ENCODE measurements around the gene COL23A1.

COL23A1 gene

DNA sequence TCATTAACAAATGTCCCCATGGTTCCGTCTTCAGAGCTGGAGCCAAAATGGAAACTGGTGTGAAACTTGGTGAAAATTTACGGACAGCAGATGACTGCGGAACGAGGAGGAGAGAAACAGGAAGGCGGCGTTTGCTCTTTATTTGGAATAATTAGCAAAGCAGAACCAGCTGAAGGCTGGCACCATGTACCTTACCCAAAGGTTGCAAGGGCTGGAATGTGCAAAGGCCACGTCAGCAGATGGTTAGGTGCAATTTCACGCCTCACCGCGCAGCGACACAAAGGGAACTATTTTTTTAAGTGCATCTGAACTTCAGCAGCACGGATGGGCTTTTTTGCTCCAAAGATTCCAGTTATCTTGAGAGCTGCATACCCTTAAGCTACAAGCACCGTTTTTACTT lies 127.4 kb downstream of the COL23A1 start:
- DNase-seq (ENCODE audit: low read depth in 2 of 2): no peak

DNA sequence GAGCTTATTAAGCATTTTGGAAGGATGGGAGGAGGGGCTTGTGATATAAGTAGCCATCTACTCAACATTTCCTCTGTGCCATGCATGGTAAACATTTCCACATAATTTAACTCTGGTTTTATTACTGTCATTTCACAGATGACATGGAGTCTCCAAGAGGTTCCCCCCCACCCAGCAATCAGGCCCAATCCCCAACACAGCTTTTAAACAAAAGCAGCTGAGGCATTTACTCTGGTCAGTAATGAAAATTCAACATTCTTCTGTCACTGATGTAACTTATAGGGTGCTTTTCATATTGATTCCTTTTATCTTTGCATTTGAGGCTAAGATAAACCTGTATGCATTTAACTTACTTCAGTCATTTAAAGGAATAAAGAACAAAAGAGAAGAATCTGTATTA lies 128.1 kb downstream of the COL23A1 start:
- DNase-seq (ENCODE audit: low read depth in 2 of 2): no peak

DNA sequence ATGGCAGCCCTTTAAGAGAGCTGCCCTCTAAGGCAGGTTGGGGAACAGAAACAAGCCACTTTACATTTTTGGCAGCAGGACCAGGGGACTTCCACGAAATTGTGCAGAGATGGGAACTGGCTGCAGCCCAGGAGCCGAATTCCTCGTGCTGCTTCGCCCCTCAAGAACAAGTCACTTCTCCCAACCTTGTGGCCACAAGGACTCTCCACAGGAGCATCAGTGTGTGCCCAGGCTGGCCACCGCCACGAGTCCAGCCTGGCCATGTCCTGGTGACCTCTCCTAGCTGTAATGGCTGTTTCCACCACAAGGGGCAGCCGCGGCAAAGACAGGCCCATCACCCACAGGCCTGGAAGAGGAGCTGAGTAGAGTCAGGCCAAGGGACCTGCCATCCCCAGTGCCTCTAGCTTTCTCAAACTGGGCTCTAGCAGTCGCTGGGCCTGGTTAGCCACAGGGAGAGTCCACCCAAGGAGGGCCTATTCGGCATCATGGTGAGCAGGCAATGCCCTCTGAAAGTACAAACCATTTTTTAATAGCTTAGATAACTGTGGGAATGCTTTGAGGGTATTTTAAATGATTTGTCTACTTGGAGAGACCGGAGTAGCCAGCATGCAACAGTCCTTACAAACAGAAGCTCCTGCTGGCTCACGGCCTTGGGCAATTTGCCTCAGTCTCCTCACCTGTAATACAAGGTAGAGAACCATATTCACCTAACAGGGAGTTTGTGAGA lies 129.0 kb downstream of the COL23A1 start:
- no peak for DNase-seq (ENCODE audit: low read depth in 2 of 2)

DNA sequence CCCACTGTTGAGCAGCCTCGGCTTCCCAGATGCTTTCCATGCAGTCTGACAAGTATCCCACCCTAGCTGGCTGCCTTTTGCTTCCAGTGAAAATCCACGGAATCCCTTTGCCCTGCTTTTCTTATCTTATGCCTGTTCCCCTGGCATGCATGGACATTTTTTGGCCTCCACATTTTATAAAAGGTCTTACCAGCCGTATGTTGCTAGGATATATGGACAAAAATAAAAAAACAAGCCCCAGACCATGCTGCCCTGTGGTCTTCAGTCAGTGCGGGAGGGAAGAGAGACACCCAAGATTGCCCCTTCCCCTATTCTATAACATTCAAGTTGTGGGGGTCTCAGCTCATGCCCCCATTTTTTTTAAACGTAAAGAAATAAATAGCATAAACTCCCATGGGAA lies 129.6 kb downstream of the COL23A1 start:
- no peak for DNase-seq (ENCODE audit: low read depth in 2 of 2)

DNA sequence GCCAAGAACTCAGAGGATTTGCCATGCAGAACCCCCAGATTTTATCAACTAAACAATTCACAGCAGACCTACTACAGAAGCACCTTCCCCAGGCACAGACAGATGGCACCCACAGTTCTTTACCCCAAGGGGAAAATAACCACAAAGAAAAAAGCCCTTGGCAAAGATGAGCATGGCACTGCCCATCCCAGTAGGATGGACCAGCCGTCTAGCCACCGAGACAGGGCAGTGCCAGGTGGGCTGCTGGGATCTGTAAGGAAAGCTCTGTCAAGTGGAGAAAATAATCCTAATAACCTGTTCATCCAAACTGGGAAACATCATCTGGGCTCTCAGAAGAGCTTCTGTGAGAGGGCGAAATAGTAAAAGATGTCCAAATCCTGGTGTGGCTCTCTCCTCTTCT lies 130.0 kb downstream of the COL23A1 start:
- DNase-seq (ENCODE audit: low read depth in 2 of 2): no peak

DNA sequence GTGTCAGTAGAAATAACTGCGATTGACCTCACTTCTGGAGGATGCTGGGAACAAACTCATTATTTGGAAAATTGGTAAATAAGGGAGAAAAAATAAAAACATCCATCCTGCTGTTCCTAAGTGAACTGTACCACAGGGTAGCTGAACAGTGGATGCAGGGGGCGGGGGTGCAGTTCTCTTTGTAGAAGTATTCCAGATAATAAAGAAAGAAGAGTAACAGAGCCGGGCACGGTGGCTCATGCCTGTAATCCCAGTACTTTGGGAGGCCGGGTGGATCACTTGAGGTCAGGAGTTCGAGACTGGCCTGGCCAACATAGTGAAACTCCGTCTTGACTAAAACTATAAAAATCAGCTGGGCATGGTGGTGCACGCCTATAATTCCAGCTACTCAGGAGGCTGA lies 132.1 kb downstream of the COL23A1 start:
- DNase-seq (ENCODE audit: low read depth in 2 of 2): no peak

DNA sequence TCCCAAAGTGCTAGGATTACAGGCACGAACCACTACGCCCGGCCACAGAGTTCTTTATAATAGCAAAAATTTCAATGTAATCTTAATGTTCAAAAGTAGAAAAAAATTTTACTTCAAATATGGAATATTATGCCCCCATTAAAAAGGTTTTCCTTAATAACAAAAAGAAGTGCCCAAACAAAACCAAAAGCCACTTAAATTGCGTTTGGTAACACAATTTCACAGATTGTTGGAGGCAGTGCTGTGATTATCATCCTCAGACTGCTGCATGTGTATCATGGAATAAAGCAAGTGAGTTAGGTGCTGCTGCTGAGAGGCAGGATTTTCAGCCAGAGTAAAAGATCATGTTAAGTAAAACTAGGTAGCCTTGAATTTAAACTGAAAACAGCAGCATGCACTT lies 132.7 kb downstream of the COL23A1 start:
- DNase-seq (ENCODE audit: low read depth in 2 of 2): no peak

DNA sequence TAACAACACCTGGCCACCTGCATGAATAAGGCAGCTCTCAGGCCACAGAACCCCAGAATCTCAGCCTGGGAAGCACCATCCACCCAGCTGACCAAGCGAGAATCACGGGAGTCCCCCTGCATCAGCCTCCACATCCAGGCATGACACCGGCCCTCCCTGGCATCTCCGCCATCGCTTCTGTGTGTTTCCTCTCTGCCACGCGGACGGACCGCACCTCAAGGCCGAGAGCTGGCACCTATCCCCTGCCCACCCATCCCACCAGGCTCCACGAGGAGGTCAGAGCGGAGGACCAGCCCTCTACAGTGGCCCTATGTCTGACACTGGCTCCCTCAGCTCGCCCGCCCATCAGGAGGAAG lies 134.7 kb downstream of the COL23A1 start:
- DNase-seq (ENCODE audit: low read depth in 2 of 2): no peak

DNA sequence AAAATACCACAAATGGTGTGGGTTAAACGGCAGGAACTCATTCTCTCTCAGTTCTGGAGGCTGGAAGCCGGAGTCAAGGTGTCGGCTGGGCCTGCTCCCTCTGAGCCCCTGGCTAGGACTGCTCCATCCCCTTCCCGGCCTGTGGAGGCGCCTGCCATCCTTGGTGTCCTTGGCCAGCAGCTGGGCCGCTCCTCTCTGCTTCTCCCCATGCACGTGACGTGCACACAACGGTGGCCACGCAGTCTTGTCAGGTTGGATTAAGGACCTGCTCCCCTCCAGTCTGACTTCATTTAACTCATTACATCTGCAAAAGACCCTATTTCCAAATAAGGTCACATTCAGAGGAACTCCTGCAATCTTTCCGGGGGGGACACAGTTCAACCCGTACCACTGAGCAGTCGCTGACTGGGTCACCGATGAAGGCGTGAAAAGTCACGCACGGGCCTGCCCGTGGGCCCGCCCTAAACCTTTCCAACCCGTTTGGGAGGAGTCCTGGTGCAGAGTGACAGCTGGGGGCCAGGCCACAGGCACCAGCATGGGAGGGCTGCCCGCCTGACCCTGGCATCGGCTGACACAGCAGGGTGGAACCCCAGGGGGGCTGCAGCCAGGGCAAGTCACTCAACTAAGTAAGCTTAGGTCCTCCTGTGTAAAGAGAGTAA lies 135.2 kb downstream of the COL23A1 start:
- no peak for DNase-seq (ENCODE audit: low read depth in 2 of 2)

DNA sequence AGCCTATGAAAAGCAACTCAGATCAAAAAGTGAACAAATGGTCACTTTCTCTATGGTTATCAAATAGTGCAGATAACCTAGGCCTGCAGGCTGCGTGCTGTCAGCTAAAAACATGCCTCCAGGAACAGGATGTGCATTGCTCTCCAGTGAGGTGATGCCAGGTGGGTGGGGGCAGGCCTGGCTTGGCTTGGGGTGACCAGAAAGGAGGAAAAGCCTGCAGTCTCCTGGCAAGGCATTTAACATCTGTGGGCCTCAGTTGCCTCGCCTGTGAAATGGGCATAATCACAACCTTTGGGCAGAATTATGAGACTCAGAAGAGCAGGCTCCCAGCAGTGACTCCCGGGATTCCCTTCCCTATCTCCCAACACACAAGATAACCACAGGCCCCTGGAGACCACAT lies 135.9 kb downstream of the COL23A1 start:
- DNase-seq (ENCODE audit: low read depth in 2 of 2): no peak

DNA sequence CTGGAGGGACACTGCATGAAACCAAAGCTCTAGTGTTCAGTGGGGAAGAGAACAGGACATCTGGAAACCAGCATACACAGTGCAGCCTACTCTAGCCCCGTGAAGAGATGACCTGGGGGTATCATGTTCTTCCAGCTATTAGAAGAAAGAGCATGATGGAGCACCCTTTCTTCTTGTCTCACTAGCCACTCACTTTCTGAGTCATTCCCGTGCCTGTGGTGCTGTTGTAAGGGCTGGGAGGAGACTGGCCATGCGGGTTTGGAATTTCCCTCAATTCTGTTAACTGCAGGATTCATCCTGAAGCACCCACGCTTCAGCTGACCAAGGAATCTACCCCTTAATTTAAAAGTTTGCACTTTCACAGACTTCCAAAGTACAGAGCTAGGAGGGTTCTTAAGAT lies 137.0 kb downstream of the COL23A1 start:
- DNase-seq (ENCODE audit: low read depth in 2 of 2): no peak

DNA sequence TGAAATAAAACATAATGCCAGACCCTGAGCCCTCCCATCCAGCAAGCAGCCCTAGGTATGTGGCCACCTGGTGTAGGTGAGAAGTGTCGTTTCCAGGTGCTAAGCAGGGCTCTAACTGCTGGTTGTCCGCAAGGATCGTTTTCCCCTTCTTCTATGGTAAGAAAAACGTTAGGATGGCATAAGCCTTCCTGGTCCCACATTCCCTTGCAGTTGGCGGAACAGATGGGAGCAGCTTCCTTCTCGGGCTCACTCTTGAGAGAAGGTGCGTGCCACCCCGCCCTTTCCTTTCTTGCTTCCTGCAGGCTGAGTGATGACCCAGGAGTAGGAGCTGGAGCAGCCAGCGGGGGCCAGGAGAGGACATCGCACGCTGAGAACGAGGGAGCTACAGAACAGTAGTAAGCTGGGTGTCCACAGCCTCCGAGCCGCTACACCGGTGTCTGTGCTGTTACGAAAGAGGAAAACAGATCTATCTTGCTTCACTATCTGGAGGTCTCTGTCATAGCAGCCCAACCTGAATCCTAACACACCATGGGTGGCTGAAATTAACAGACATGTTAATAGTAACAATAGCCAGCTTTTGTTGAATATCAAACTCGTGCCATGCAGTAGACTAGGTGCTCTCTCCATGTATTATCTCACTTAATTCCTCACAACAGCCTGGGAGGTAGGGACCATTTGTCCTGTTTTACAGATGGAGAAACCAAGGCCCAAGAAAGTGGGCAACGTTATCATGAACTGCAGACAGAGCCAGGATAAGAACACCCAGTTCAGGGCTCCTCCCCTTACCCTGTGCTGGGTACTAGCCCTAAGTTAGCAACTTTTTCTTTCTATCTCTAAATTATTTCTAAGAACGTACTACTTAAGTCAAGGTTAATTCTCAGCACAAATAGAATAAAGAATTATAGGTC lies 139.8 kb downstream of the COL23A1 start:
- no peak for DNase-seq (ENCODE audit: low read depth in 2 of 2)

DNA sequence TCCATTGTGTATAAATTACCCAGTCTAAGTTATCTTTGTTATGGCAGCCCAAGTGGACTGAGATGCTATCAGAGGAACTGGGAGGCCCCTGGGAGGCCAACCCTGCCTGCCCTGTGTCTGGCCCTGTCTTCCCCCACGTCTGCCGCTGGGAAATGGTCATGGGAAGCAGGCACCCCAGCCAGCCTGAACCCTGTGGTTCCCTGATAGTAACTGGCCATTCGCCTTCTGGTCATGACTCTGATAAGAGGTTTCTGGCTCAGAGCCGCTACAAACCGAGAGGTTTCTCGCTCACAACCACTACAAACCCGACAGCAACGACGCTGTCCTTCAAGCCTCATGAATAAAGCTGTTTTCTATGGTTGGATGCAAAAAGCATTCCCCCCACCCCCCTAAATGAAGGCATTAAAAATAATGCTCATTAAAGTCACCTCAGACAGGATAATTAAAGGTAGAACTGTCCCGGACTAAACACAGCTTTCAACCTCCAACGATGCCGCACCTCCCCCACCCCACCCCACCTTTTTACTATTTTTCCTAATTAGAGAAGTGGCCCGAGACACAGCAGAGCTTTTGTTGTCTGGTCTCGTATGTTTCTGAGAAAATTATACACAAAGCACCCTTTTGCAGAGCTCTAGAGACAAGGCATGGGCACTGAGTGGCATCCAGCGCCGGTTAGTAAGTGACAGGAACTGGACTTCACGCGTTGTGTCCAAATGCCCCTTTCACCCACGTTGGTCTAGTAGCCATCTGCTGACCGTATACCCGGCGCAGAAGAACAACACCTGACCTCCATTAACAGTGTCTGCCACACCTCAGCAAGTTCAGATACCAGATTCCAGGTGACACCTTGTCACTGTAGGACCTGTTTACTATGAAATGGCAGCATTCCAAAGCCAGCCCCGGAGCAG lies 140.8 kb downstream of the COL23A1 start:
- DNase-seq (ENCODE audit: low read depth in 2 of 2): no peak

DNA sequence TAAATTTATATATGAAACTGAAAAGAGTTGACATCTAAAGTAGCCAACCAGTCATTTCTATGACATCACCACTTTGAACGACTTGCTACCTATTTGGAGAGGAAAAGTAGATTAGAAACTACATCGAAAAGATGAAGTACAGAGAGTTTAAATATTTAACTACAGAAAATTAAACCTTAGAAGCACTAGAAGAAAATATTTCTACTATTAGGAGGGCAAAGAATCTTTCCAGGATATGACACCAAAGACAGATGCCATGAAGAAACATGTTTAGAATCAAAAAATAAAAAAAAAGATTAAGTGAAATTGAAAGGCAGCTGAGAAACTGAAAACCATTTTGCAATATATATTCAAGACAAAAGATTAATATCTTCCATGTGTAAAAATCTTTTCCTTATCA lies 144.7 kb downstream of the COL23A1 start:
- no peak for DNase-seq (ENCODE audit: low read depth in 2 of 2)

DNA sequence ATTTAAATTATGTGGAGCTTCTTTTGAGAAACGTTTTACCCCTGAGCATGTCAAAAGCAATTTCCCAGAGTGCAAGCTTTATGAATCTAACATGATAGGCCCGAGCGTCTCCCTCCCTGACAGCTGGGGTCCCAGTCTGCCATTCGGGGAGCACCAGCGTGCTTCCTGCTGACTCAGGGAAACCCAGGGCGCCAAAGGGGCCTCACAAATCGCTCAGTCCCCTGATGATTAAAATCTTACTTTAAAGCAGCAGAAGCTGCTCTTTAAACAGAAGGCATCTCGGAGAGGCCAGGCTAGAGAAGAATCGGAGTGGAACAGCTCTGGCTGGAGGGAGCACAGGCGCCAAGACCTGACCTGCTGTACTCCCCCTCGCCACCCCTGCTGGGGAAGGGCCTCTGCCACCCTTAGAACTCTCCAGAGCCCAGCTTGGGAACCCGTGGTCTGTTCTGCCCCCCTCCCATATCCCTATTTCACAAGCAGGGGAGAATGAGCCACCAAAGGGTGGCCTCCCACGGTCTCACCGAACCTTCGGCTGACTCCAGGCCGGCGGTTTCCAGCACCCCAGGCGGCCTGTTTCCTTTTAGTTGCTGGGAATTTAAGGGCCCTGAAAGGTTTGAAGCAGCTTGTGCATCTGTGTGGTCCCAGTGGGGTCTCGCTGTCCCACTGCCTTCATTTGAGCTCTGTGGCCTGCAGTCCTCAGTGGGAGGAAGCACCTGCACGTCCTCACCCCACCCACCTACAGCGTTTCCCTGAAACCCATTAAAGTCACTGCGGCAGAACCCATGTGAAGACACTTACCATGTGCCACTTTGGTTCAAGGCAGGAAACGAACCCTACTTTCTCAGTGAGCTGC lies 147.6 kb downstream of the COL23A1 start:
- no peak for DNase-seq (ENCODE audit: low read depth in 2 of 2)

DNA sequence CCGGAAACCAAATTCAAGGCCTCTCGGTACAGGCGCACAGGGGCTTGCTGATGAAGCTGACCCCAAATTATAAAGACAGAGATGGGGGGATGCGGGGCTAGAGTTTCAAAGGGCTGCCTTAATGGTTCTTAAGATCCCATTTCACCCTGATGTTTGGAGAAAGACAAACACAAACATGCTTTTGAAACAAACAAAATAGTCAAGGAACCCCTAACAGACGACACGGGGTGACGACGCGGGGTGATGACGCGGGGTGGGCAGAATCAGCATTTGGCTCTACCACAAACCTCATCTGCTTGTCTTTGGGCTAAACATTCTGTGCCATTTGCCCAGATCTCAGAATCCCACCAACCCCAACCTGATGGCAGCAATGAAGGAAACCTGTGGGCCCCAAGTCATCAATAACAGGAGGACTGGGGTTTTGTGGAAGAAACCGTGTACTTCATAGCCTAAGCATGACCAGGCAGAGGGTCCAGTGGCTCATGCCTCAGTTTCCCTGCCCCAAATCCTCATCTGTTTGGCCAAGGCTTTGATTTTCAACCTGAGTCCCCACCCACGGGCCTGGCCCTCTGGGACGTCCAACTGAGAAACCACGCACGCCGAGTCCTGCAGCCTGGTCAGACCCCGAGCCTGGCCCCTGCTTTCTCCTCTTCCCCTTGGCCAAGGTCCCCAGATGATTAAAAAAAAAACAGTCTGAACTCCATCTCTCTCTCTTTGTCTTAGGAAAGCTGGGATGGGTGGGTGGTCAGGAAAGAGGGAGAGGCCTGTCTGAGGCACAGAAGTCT lies 148.5 kb downstream of the COL23A1 start:
- DNase-seq (ENCODE audit: low read depth in 2 of 2): no peak

DNA sequence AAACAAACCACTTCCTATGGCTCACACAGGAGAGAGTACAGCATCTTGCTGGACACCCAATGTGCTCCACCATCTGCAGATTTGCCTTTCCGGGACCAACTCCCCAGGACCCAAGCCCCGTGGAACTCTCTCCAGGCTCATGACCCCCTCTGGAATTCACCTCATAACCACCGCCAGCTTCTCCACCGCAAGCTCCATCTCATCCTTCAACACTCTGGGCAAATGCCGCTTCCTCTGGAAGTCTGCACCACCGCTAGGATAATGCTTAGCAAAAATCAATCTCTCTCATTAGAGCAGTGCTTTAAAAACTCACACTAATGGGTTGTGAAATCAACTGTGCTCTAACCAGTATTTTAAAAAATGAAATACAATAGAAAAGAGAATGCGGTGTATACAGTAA lies 150.0 kb downstream of the COL23A1 start:
- DNase-seq (ENCODE audit: low read depth in 2 of 2): no peak

DNA sequence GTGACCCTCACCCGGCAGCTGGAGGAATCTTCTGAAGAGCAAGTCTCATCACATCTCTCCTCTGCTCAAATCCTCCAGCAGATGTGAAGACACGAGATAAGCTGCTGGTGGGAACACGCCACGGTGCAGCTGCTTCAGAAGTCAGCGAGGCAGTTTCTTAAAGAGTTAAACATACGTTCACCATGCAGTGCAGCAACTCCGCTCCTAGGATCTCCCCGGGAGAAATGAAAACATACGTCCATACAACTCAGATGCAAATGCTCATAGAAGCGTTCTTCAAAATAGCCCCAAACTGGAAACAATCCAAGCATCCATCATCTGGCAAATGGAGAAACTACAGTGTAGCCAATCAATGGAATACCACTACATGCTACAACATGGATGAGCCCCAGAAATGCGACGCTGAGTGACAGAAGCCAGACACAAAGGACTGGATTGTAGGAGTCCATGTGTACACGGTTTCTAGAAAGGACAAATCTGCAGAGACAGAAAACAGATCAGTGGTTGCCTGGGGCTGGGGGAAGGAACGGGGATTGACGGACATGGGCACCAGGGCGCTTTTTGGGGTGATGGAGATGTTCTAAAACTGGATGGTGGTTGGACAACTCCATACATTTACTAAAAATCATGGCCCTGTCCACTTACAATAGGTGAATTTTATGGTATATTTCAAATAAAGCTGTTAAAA lies 150.6 kb downstream of the COL23A1 start:
- no peak for DNase-seq (ENCODE audit: low read depth in 2 of 2)

DNA sequence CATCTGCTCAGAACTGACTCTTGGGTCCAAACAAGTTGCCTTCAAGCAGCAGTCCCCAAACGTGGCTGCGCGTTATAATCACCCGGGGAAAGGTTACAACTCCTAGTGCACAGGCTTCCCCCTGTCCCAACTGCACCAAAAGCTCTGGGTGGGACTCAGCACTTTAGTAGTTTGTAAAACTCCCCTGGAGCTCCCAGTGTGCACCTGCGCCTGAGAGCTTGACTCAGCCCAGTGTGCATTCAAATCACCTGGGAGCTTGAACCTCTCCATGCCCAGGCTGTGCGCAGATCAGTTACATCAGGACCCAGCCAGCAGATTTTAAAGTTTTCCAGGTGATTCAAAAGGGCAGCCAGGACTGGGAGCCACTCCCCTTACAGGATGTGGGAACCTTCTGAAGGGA lies 151.4 kb downstream of the COL23A1 start:
- DNase-seq (ENCODE audit: low read depth in 2 of 2): no peak
